Esophagus muscularis mucosa (tissue), 4 donors: Measurements from ENCODE around the gene HK1. TPM values are rescaled to one million over a fixed set of nuclear protein-coding genes. Genes with fewer than 3 reads are reported as not detected.

ENCODE experiments used
- DNase-seq: peaks from one replicate; pipeline ENCODE4 v3.0.0-alpha.2; 2017; ENCODE audit errors: extremely low spot score
- H3K27ac ChIP-seq, 4 donors: fragments of 200-600 bp; sonication (generic); replicated peaks in 1 of 4; 1 replicate in 3 of 4; 2 replicates in 1 of 4; pipeline ENCODE4 v1.5.1; 2016 to 2019; ENCODE audit warnings: mild to moderate bottlenecking in 1 of 4
- H3K27me3 ChIP-seq, 4 donors: fragments of 200-600 bp; sonication (generic); one replicate each; pipeline versions ENCODE4 v1.5.1 to v1.6.0; 2016 to 2019
- H3K36me3 ChIP-seq, 4 donors: fragments of 200-600 bp; sonication (generic); one replicate each; pipeline ENCODE4 v1.5.1; 2016 to 2019
- H3K4me1 ChIP-seq, 4 donors: fragments of 200-600 bp; sonication (generic); one replicate each; pipeline ENCODE4 v1.5.1; 2016 to 2019
- H3K4me3 ChIP-seq, 4 donors: fragments of 200-600 bp; sonication (generic); 1 replicate in 2 of 4; 2 replicates in 2 of 4; pipeline ENCODE4 v1.5.1; 2016 to 2019; ENCODE audit warnings: mild to moderate bottlenecking in 4 of 4, moderate library complexity in 1 of 4
- H3K9me3 ChIP-seq, 4 donors: fragments of 200-600 bp; sonication (generic); 1 replicate in 3 of 4; 2 replicates in 1 of 4; pipeline ENCODE4 v1.5.1; 2016 to 2019
- EP300 ChIP-seq: sonication (generic); formaldehyde crosslinking; IDR thresholded peaks from one replicate; pipeline ENCODE4 v1.6.1; 2017; ENCODE audit warnings: antibody characterized with exemption
- POLR2A ChIP-seq: fragments of 450-650 bp; IDR thresholded peaks from one replicate; pipeline ENCODE4 v1.6.1; 2017; ENCODE audit warnings: antibody characterized with exemption, moderate library complexity, mild to moderate bottlenecking, low read depth
- POLR2AphosphoS5 ChIP-seq, 2 donors: sonication (generic); formaldehyde crosslinking; IDR thresholded peaks; one replicate each; pipeline ENCODE4 v1.6.1; 2017; ENCODE audit warnings: antibody characterized with exemption in 2 of 2
- WGBS: methylation state at CpG from one replicate; pipeline ENCODE4 v1.1.5; 2018; 5-methylcytosine and 5-hydroxymethylcytosine counted together
- intact Hi-C: fragments of 100-400 bp; cut with DNase I; formaldehyde crosslinking; loops from one replicate; pipeline ENCODE4 v1.15.1; 2023
- total RNA-seq, 4 donors: library from RNA; depleted of rRNA; stranded (reverse); fragments of >200 nt; gene quantifications; one replicate each; pipeline versions ENCODE4 v1.1.0 to v1.2.1, GENCODE V29; 2016
- TF ChIP-seq, protein P1 (sequence below), 3 experiments: fragments of 200-600 bp in 2 of 3; fragments of 450-650 bp in 1 of 3; sonication (generic) in 2 of 3; IDR thresholded peaks; one replicate each; pipeline ENCODE4 v1.5.1; 2017 to 2019; ENCODE audit warnings: antibody characterized with exemption in 3 of 3, mild to moderate bottlenecking in 2 of 3, moderate library complexity in 1 of 3

Gene HK1
- total RNA-seq, 4 donors from 2014 or later, result 114 to 188 (median 151) TPM

DNA sequence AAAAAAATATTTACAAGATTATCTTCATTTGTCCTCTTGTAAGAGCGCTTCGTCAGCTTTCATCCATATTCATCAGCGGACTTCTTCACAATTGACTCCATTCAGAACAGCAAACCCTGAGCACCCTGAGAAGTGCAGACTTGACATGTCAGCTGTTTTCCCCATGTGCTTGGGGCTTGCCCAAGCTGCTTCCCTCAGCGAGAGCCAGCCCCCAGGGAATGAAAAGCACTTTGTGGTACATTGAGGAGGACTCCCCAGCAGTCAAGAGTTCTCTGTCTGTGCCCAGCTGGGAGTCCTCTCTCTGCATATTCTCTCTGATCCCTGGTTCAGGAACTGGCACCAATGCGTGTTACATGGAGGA, 35.5 kb upstream of the HK1 start:
- Histone ChIP-seq H3K27ac (no peak overlapping the region), H3K27me3 (no peaks in the 10 kb centered on the region), H3K4me1 (peaks cover 1 to 16% (median 9%) of the 10 kb centered on the region in 4 donors), H3K4me3 (no peak overlapping the region), H3K9me3 (no peaks in the 10 kb centered on the region), H3K36me3 (no peaks in the 10 kb centered on the region)
- 75% methylated on average over 5 of the region's 5 CpGs for WGBS
- intact Hi-C loops, result no loop called here
- DNase-seq, result no peak
- no peak for TF ChIP-seq POLR2A
- TF ChIP-seq, protein P1, sequence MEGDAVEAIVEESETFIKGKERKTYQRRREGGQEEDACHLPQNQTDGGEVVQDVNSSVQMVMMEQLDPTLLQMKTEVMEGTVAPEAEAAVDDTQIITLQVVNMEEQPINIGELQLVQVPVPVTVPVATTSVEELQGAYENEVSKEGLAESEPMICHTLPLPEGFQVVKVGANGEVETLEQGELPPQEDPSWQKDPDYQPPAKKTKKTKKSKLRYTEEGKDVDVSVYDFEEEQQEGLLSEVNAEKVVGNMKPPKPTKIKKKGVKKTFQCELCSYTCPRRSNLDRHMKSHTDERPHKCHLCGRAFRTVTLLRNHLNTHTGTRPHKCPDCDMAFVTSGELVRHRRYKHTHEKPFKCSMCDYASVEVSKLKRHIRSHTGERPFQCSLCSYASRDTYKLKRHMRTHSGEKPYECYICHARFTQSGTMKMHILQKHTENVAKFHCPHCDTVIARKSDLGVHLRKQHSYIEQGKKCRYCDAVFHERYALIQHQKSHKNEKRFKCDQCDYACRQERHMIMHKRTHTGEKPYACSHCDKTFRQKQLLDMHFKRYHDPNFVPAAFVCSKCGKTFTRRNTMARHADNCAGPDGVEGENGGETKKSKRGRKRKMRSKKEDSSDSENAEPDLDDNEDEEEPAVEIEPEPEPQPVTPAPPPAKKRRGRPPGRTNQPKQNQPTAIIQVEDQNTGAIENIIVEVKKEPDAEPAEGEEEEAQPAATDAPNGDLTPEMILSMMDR (IDR thresholded peaks at IDR 0.05), result no peak
- TF ChIP-seq POLR2AphosphoS5 (IDR thresholded peaks at IDR 0.05), result no peak
- no peak for TF ChIP-seq EP300

DNA sequence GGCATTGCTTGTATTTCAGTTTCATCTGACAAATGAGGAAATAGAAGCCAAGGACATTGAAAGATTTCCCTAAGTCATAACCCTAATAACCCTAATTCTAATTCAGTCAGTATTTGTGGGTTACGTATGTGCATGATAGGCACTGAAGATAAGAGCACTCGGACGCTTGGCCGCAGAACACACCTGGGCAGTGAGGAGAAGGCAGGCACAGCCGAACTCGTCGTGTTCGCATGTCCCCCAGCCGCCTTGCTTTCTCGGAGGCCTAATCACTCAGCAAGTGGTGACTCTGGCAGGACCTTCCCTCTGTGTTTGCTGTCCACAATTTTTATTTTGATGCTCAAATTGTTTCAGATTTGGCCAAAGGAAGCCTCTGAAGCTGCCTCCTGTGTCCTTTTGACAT, 34.5 kb upstream of the HK1 start:
- TF ChIP-seq EP300 (no peak), POLR2AphosphoS5 (IDR thresholded peaks at IDR 0.05) (no peak), POLR2A (no peak)
- TF ChIP-seq, protein P1 (IDR thresholded peaks at IDR 0.05), result no peak
- Histone ChIP-seq H3K36me3 (no peaks in the 10 kb centered on the region), H3K27me3 (no peaks in the 10 kb centered on the region), H3K4me3 (no peak overlapping the region), H3K4me1 (peaks cover 0 to 15% (median 7%) of the 10 kb centered on the region in 4 donors), H3K9me3 (no peaks in the 10 kb centered on the region), H3K27ac (no peak overlapping the region)
- intact Hi-C loops, result no loop called here
- DNase-seq, result no peak
- 90% methylated on average over 10 of the region's 10 CpGs for WGBS

DNA sequence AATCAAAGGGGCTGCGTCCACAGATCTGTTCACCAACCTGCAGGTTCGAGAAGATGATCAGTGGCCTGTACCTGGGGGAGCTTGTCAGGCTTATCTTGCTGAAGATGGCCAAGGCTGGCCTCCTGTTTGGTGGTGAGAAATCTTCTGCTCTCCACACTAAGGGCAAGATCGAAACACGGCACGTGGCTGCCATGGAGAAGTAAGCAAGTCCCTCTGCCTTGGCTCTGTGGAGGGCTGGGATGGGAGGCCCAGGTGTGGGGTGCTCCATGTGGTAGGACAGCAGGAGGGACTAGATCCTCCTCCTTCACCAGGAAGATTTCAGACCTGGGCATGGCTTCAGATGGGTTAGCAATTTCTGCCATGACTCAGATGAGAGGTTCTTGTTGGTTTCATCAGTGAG, 32.3 kb upstream of the HK1 start:
- WGBS, result 92% methylated on average over 5 of the region's 5 CpGs
- H3K4me3 ChIP-seq, result no peak overlapping the region
- no peaks in the 10 kb centered on the region for H3K36me3 ChIP-seq
- H3K27me3 ChIP-seq, result no peaks in the 10 kb centered on the region
- DNase-seq, result no peak
- intact Hi-C loops, result no loop called here
- H3K4me1 ChIP-seq, result no peaks in the 10 kb centered on the region
- no peak for TF ChIP-seq POLR2AphosphoS5 (IDR thresholded peaks at IDR 0.05)
- TF ChIP-seq, protein P1 (IDR thresholded peaks at IDR 0.05), result no peak
- no peak for TF ChIP-seq EP300
- TF ChIP-seq POLR2A, result no peak
- H3K27ac ChIP-seq, result no peak overlapping the region
- H3K9me3 ChIP-seq, result no peaks in the 10 kb centered on the region

DNA sequence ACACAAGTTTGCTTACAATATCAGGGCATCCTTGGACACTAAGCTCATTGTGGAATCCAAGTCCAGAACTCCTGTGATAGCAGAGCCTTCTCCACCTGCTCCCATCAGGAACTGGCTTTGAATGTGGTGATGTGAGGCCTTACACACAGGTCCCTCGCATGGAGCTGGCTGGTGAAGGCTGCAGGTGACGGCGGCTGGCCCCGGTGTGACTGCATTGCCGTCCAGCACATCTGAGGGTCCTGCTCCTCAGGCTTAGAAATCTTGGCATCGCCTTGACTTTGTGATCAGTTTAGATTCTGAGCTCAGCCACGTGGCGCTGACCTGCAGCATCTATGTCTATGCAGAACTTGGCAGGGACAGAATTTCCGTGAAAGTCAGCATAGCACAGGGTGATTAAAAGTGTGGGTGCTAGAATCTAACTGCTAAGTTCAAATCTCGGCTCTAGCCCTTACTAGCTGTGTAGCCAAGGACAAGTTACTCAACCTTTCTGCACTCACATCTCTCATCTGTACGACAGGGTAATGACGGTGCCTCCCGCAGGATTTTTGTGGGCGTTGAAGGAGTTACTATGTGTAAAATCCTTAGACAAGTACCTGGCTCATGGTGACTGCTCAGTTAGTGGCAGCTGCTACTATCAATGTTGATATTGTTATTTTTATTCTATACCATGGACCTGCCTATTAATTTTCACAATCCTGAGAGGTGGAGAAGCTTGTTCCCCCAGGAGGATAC, 31.5 kb upstream of the HK1 start:
- Histone ChIP-seq H3K9me3 (no peaks in the 10 kb centered on the region), H3K27me3 (no peaks in the 10 kb centered on the region), H3K36me3 (no peaks in the 10 kb centered on the region), H3K27ac (no peak overlapping the region), H3K4me3 (no peak overlapping the region), H3K4me1 (no peaks in the 10 kb centered on the region)
- no peak for DNase-seq
- 95% methylated on average over 11 of the region's 14 CpGs for WGBS
- no peak for TF ChIP-seq POLR2A
- no peak for TF ChIP-seq POLR2AphosphoS5 (IDR thresholded peaks at IDR 0.05)
- TF ChIP-seq, protein P1 (IDR thresholded peaks at IDR 0.05), result no peak
- no peak for TF ChIP-seq EP300
- intact Hi-C loops, result no loop called here

DNA sequence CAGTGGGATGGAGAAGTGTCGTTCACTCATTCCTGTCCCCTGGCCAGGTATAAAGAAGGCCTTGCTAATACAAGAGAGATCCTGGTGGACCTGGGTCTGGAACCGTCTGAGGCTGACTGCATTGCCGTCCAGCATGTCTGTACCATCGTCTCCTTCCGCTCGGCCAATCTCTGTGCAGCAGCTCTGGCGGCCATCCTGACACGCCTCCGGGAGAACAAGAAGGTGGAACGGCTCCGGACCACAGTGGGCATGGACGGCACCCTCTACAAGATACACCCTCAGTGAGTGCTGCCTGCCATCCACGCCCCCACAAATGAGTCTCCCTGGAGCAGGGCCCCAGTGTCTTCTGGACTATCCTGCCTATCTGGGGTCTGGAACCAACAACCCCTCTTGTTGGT, 31.0 kb upstream of the HK1 start:
- TF ChIP-seq, protein P1 (IDR thresholded peaks at IDR 0.05), result no peak
- TF ChIP-seq POLR2AphosphoS5 (IDR thresholded peaks at IDR 0.05) (no peak), EP300 (no peak), POLR2A (no peak)
- intact Hi-C loops, result no loop called here
- H3K4me3 ChIP-seq, result no peak overlapping the region
- H3K9me3 ChIP-seq, result no peaks in the 10 kb centered on the region
- H3K27me3 ChIP-seq, result no peaks in the 10 kb centered on the region
- H3K27ac ChIP-seq, result no peak overlapping the region
- H3K36me3 ChIP-seq, result no peaks in the 10 kb centered on the region
- 90% methylated on average over 13 of the region's 13 CpGs for WGBS
- H3K4me1 ChIP-seq, result no peaks in the 10 kb centered on the region
- no peak for DNase-seq
